NT2/D1 (cell line): ENCODE measurements around the gene NEK1.

ENCODE experiments used
- SUZ12 ChIP-seq: IDR thresholded peaks from 2 replicates; pipeline ENCODE4 v1.6.1; 2011; ENCODE audit not compliant: insufficient read length, insufficient read depth; ENCODE audit errors: extremely low read depth
- YY1 ChIP-seq: IDR thresholded peaks from 2 replicates; pipeline ENCODE4 v1.6.1; 2011; ENCODE audit not compliant: insufficient read length, insufficient read depth
- ZNF274 ChIP-seq: IDR thresholded peaks from 2 replicates; pipeline ENCODE4 v1.6.1; 2011; ENCODE audit warnings: mild to moderate bottlenecking, low read depth, low read length

GRCh38 chr4:169376421-169376820 lies 236.0 kb downstream of the NEK1 start:
- TF ChIP-seq ZNF274 (no peak), SUZ12 (no peak), YY1 (no peak)
